ENCODE results near the gene NKAPD1. TPM values are rescaled to one million over a fixed set of nuclear protein-coding genes. Genes with fewer than 3 reads are reported as not detected.

The NKAPD1 gene
- total RNA-seq, 1 experiment from 2014 or later = 19.4 TPM

DNA sequence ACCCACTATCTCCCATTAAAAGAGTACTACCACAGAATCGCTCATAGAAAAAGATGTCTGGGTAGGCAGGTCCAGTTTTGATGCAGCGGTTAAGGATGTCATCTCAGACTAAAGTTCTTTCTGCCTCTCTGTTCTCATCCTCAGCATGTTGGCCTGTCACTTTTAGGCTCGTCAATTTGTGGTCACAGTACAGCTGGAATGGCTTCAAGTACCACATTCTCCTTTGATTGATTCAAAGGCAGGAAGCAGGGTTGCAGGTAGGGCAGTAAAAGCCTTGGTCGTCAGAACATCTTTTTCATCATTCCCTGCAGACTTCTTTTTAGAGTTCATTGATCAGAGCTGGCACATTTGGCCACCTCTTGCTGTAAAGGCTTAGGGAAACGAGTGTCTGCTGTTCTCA is 41.3 kb downstream of the NKAPD1 start:
- POLR2A ChIA-PET = no interaction called here
- H2AFZ ChIP-seq (ENCODE audit: low read depth, low read length, poor library complexity, severe bottlenecking) = no peak overlapping the region
- H3K36me3 ChIP-seq (ENCODE audit: control insufficient read depth in 1 of 2, insufficient read depth in 2 of 2, low read length in 2 of 2) = no peaks in the 10 kb centered on the region
- no peaks in the 10 kb centered on the region for H4K20me1 ChIP-seq (ENCODE audit: insufficient read depth)
- H3K4me1 ChIP-seq (ENCODE audit: control insufficient read depth in 1 of 2, insufficient read depth in 2 of 2, low read length in 2 of 2) = peaks cover 36 to 48% of the 10 kb centered on the region in 2 experiments
- no peak for DNase-seq (ENCODE audit: low read depth, low spot score)
- no TSS peak for BruUV-seq (replicated peaks)
- intact Hi-C loops (cut with micrococcal nuclease) = no loop called here
- ATAC-seq = no peak
- no peak overlapping the region for H3K4me3 ChIP-seq (replicated peaks in 1 of 2; ENCODE audit: low read depth in 1 of 2, low read length in 2 of 2)
- TF ChIP-seq CEBPB (IDR thresholded peaks at IDR 0.05; ENCODE audit: low read depth) = no peak
- TF ChIP-seq SRF (IDR thresholded peaks at IDR 0.05; ENCODE audit: low read depth) = no peak
- no peak for TF ChIP-seq SIN3A (IDR thresholded peaks at IDR 0.05; ENCODE audit: low read depth)
- TF ChIP-seq, protein P1, sequence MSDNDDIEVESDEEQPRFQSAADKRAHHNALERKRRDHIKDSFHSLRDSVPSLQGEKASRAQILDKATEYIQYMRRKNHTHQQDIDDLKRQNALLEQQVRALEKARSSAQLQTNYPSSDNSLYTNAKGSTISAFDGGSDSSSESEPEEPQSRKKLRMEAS (IDR thresholded peaks at IDR 0.05) = no peak
- no peaks in the 10 kb centered on the region for H3K9me3 ChIP-seq (ENCODE audit: control insufficient read depth in 1 of 2, insufficient read depth in 1 of 2, low read depth in 1 of 2, low read length in 2 of 2)
- no peaks in the 10 kb centered on the region for H3K79me2 ChIP-seq (ENCODE audit: insufficient read depth, low read length)
- peak overlapping the region; percentile 35; the same call in 1 of the 2 replicates for H3K4me2 ChIP-seq (ENCODE audit: low read length)
- RAD21 ChIA-PET (ENCODE audit: low non-redundant PET in 1 of 2, low total read pairs in 2 of 2, uncharacterized antibody in 2 of 2, unreplicated experiment in 2 of 2) = no interaction called here
- CTCF ChIA-PET = interaction anchor here (1.3 kb wide), 1 partner anchor 58 kb away, joined by 3 read pairs; no protein-coding TSS in a partner anchor
- H3K27me3 ChIP-seq (ENCODE audit: insufficient read depth, low read length) = no peaks in the 10 kb centered on the region
- peak overlapping the region; percentile 4; the same call in 1 of the 2 replicates for H3K27ac ChIP-seq (ENCODE audit: low read depth, low read length)
- H3K9ac ChIP-seq (ENCODE audit: low read length) = 0 out of 2 replicates have a peak overlapping the region, but pooled peaks have one; percentile 10
- no peaks in the 10 kb centered on the region for H3K9me2 ChIP-seq (ENCODE audit: insufficient read depth)

DNA sequence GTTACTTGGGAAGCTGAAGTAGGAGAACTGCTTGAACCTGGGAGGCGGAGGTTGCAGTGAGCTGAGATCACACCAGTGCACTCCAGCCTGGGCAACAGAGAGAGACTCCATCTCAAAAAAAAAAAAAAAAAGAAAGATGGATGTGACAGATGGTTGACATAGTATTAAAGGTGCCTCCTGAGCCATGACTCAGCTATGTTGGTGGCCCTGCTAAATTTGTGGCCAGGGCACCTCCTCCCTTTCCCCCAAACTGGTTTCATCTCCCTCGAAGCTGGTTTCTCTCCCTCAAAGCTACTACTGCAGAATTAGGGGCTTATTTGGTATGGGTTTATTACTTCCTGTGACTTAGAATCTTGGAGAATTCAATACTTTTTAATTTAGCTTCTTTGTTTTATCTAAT is 44.1 kb downstream of the NKAPD1 start:
- no peaks in the 10 kb centered on the region for H3K9me3 ChIP-seq (ENCODE audit: control insufficient read depth in 1 of 2, insufficient read depth in 1 of 2, low read depth in 1 of 2, low read length in 2 of 2)
- no peaks in the 10 kb centered on the region for H3K36me3 ChIP-seq (ENCODE audit: control insufficient read depth in 1 of 2, insufficient read depth in 2 of 2, low read length in 2 of 2)
- POLR2A ChIA-PET = no interaction called here
- peak overlapping the region; percentile 25; the same call in 1 of the 2 replicates for H3K4me2 ChIP-seq (ENCODE audit: low read length)
- peak overlapping the region; percentile 93; the same call in 1 of the 2 replicates for H3K27ac ChIP-seq (ENCODE audit: low read depth, low read length)
- CTCF ChIA-PET = no interaction called here
- RAD21 ChIA-PET (ENCODE audit: low non-redundant PET in 1 of 2, low total read pairs in 2 of 2, uncharacterized antibody in 2 of 2, unreplicated experiment in 2 of 2) = no interaction called here
- BruUV-seq (replicated peaks) = no TSS peak
- no peak overlapping the region for H2AFZ ChIP-seq (ENCODE audit: low read depth, low read length, poor library complexity, severe bottlenecking)
- ATAC-seq (no peak), DNase-seq (ENCODE audit: low read depth, low spot score) (no peak)
- H4K20me1 ChIP-seq (ENCODE audit: insufficient read depth) = no peaks in the 10 kb centered on the region
- TF ChIP-seq SRF (IDR thresholded peaks at IDR 0.05; ENCODE audit: low read depth) (no peak), ZNF274 (IDR thresholded peaks at IDR 0.05; ENCODE audit: low read depth, low read length) (no peak), SP1 (IDR thresholded peaks at IDR 0.05; ENCODE audit: low read depth) (no peak), EGR1 (IDR thresholded peaks at IDR 0.05; ENCODE audit: low read depth) (no peak), FOSL1 (IDR thresholded peaks at IDR 0.05; ENCODE audit: low read depth) (no peak), YY1 (IDR thresholded peaks at IDR 0.05; ENCODE audit: extremely low read depth, insufficient replicate concordance, low read depth, low read length) (no peak)
- TF ChIP-seq, protein P2, sequence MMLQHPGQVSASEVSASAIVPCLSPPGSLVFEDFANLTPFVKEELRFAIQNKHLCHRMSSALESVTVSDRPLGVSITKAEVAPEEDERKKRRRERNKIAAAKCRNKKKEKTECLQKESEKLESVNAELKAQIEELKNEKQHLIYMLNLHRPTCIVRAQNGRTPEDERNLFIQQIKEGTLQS (IDR thresholded peaks at IDR 0.05) = no peak
- H3K27me3 ChIP-seq (ENCODE audit: insufficient read depth, low read length) = no peaks in the 10 kb centered on the region
- intact Hi-C loops (cut with micrococcal nuclease) = no loop called here
- no peaks in the 10 kb centered on the region for H3K9me2 ChIP-seq (ENCODE audit: insufficient read depth)
- no peaks in the 10 kb centered on the region for H3K79me2 ChIP-seq (ENCODE audit: insufficient read depth, low read length)
- H3K4me3 ChIP-seq (replicated peaks in 1 of 2; ENCODE audit: low read depth in 1 of 2, low read length in 2 of 2) = no peak overlapping the region
- H3K9ac ChIP-seq (ENCODE audit: low read length) = no peak overlapping the region
- H3K4me1 ChIP-seq (ENCODE audit: control insufficient read depth in 1 of 2, insufficient read depth in 2 of 2, low read length in 2 of 2) = peaks cover 50 to 73% of the 10 kb centered on the region in 2 experiments
